ENCODE results near the gene OR11H12.
"Not testable (repeated sequence)": the region's sequence is repeated elsewhere in the genome, so short reads cannot be mapped to it uniquely, and the experiment has no call there.

OR11H12 gene

GRCh38 chr14:18600817-18601216 lies at the start of gene OR11H12:
OR11H12 (plus strand) TSS chr14:18601117; CDS start chr14:18601117, 0 bp downstream.
- not testable (repeated sequence) for DNase-seq; H3K4me1 Mint-ChIP-seq; H3K36me3 Mint-ChIP-seq (ENCODE audit: low read depth); ATAC-seq; H3K9me3 Mint-ChIP-seq; H3K27ac Mint-ChIP-seq; H3K4me3 Mint-ChIP-seq; H3K27me3 Mint-ChIP-seq

- not testable (repeated sequence) for H3K36me3 Mint-ChIP-seq (ENCODE audit: low read depth); DNase-seq; H3K27ac Mint-ChIP-seq; H3K4me1 Mint-ChIP-seq; H3K4me3 Mint-ChIP-seq; ATAC-seq; H3K27me3 Mint-ChIP-seq; H3K9me3 Mint-ChIP-seq
Measured at GRCh38 chr14:18582908-18583307, 18.0 kb upstream of the OR11H12 start.

- not testable (repeated sequence) for H3K27me3 Mint-ChIP-seq; H3K36me3 Mint-ChIP-seq (ENCODE audit: low read depth); H3K4me3 Mint-ChIP-seq; DNase-seq; H3K4me1 Mint-ChIP-seq; H3K27ac Mint-ChIP-seq; H3K9me3 Mint-ChIP-seq; ATAC-seq
Measured at GRCh38 chr14:18626610-18627213, 25.8 kb downstream of the OR11H12 start.

- not testable (repeated sequence) for ATAC-seq, H3K27ac Mint-ChIP-seq, H3K27me3 Mint-ChIP-seq
Measured at GRCh38 chr14:18636066-18636465, 35.1 kb downstream of the OR11H12 start.

GRCh38 chr14:18638032-18638431 lies 37.1 kb downstream of the OR11H12 start:
- not testable (repeated sequence) for ATAC-seq; H3K27ac Mint-ChIP-seq; H3K27me3 Mint-ChIP-seq; H3K9me3 Mint-ChIP-seq; H3K4me1 Mint-ChIP-seq; DNase-seq; H3K36me3 Mint-ChIP-seq (ENCODE audit: low read depth); H3K4me3 Mint-ChIP-seq

More at GRCh38 chr14:18636066-18636465, 35.1 kb downstream of the OR11H12 start:
- H3K36me3 Mint-ChIP-seq (ENCODE audit: low read depth); H3K4me3 Mint-ChIP-seq; H3K9me3 Mint-ChIP-seq; H3K4me1 Mint-ChIP-seq; DNase-seq: not testable (repeated sequence)

GRCh38 chr14:18638785-18639184 lies 37.9 kb downstream of the OR11H12 start:
- not testable (repeated sequence) for ATAC-seq; H3K27ac Mint-ChIP-seq; H3K9me3 Mint-ChIP-seq; DNase-seq; H3K27me3 Mint-ChIP-seq; H3K36me3 Mint-ChIP-seq (ENCODE audit: low read depth); H3K4me3 Mint-ChIP-seq; H3K4me1 Mint-ChIP-seq

GRCh38 chr14:18646075-18646730 lies 45.3 kb downstream of the OR11H12 start:
- not testable (repeated sequence) for ATAC-seq; H3K36me3 Mint-ChIP-seq (ENCODE audit: low read depth); H3K27ac Mint-ChIP-seq; H3K4me3 Mint-ChIP-seq; DNase-seq; H3K27me3 Mint-ChIP-seq; H3K9me3 Mint-ChIP-seq; H3K4me1 Mint-ChIP-seq

Data from activated naive CD8-positive, alpha-beta T cell treated with anti-CD3 and anti-CD28 coated beads, Interleukin-2, amount 50 U/mL, for 24 hours (primary cell).